Measurements from ENCODE around the gene HRH1.
"Not testable (repeated sequence)": the region's sequence is repeated elsewhere in the genome, so short reads cannot be mapped to it uniquely, and the experiment has no call there.

HRH1 gene

DNA sequence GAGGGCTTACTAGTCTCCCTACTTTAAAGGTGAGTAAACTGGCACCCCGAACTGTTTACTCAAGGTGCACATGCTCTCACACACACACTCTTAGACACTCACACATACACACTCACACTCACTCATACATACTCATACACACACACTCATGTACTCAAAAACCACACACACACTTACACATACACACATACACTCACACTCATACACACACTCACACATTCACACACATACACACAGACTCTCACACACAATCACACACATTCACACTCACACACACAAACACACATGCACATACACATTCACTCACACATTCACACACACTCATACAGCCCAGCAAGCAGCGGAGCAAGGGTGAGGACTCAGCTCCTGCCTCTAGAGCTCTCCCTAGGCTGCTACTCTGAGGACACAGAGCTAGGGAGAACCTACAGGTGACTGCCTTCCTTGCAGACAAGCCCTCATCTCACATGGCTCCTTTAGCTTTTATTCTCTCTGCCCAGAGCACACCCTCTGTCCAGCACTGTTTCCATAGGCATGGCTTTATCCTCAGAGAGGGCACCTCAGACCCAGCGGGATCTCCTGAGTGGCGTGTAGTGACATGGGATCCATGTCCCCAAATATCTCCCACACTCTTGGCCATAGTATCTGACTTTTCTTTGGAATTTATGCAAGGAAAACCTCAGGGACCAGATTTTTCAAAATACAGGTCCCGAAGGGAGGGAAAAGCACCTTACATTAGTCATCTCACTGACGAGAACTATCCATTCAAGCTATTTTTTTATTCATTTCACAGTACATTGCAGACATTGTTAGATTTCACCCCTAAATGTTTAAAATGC lies 91.8 kb downstream of the HRH1 start:
- DNase-seq: no peak

DNA sequence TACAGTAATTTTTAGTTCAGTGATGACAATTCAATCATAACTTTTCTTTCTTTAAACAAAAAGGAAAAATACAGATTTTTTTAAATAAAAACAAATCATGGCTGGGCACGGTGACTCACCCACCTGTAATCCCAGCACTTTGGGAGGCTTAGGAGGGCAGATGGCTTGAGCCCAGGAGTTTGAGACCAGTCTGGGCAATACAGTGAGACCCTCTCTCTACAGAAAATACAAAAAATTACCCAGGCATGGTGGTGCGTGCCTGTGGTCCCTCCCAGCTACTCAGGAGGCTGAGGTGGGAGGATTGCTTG lies 92.3 kb downstream of the HRH1 start:
- DNase-seq: no peak

DNA sequence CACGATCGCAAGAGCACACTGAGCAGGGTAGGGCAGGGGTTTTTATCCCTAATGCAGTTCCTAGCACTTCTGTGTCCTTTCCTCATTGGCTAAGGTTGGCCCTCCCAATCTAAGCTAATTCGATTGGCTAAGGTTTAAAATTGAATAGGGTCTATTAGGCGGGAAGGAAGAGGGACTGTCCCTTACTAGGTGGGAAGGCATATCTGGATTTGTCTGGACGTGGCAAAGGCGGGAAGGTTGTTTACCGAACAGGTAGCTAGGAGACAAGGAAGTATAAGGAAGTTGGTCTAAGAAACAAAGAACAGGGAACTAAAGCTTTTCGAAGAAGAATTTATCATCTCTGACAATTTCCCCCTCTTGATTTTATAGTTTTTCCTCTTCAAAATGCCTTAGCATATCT lies 93.1 kb downstream of the HRH1 start:
- no peak for DNase-seq

DNA sequence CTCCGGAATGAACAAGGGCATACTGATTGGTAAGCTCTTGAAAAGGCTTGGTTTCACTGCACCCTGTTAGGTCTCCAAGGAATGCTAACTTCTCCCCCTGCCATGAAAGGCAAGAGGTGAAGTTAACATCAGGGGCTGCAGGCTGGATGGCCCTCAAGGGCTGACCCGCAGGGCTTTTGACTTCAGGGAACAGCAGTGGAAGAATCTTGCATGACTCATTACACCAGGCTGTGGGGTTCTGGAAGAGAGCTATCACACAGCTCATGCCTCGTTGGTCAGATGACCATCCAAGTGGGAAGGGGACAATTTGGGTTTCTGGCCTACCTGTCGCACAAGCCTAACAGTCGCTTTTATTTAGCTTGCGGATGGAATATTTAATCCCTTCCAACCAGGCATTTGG lies 94.3 kb downstream of the HRH1 start:
- no peak for DNase-seq

DNA sequence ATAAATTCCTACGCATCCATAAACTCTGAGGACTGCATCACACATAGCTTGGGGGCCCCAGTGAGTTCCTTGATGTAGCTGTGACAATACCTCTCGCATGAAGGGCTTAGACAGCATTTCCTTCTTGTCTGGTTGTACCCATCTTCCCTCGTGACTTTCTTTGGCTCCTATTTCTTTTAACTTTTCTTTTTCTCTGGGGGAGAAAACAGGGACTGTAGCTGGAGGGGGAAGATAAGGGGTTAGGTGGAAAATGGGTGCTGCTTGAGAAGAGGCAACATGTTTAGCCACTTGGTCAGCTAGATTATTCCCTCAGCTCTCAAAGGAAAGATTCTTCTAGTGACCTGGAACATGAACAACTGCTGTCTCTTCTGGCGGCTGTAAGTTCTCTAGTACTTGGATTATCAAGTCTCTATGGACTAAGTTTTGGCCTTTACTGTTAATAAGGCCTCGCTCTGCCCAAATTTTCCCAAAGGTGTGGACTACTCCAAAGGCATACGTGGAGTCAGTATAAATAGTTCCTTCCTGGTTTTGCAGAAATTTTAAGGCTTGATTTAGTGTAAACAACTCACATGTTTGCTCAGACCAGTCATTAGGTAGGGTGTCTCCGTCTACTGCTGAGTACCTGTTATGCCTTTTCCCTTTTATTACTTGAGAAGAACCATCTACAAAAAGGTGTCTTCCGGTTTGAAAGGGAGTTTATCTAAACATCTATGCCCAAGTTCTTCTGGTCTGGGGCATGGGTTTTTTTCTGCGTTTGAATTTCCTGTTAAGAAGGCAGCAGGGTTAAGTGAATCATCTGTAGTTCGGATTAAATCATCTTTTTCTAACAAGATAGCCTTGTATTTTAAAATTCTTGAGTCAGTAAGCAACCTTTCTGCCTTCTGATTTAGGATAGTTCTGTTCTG lies 96.9 kb downstream of the HRH1 start:
- DNase-seq: no peak

DNA sequence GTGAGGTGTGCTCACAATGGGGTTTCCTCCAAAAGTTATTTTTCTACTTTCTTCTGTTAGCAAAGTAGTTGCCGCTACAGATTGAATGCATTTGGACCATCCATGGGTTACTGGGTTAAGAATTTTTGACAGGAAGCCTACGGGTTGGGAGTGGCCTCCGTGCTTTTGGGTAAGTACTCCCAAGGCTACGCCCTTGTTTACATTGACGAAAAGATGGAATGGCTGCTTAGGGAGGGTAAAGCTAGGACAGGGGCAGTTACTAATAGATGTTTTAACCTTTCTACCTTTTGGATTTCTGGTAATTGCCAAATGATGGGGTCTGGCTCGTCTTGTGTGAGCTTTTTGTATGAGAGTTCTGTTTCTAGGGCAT lies 97.5 kb downstream of the HRH1 start:
- no peak for DNase-seq

DNA sequence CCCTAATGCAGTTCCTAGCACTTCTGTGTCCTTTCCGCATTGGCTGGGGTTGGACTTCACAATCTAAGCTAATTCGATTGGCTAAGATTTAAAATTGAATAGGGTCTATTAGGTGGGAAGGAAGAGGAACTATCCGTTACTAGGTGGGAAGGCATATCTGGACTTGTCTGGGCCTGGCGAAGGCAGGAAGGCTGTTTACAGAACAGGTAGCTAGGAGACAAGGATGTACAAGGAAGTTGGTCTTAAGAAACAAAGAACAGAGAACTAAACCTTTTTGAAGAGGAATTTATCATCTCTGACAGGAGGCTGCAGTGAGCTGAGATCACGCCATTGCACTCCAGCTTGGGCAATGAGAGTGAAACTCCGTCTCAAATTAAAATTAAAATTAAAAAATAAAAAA lies 100.6 kb downstream of the HRH1 start:
- no peak for DNase-seq

DNA sequence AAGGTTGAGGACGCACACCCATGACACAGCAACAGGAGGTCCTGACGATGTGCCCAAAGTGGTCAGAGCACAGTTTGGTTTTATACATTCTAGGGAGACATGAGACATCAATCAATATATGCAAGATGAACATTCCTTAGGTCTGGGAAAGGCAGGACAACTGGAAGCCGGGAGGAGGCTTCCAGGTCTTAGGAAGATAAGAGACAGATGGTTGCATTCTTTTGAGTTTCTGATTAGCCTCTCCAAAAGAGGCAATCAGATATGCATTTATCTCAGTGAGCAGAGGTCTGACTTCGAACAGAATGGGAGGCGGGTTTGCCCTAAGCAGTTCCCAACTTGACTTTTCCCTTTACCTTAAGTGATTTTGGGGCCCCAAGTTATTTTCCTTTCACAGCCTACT lies 101.2 kb downstream of the HRH1 start:
- not testable (repeated sequence) for DNase-seq

DNA sequence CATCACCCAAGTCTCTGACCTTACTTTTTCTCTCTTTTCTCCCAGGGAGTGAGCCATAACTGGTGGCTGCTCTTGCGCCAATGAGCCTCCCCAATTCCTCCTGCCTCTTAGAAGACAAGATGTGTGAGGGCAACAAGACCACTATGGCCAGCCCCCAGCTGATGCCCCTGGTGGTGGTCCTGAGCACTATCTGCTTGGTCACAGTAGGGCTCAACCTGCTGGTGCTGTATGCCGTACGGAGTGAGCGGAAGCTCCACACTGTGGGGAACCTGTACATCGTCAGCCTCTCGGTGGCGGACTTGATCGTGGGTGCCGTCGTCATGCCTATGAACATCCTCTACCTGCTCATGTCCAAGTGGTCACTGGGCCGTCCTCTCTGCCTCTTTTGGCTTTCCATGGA lies 104.7 kb downstream of the HRH1 start:
- no peak for DNase-seq

DNA sequence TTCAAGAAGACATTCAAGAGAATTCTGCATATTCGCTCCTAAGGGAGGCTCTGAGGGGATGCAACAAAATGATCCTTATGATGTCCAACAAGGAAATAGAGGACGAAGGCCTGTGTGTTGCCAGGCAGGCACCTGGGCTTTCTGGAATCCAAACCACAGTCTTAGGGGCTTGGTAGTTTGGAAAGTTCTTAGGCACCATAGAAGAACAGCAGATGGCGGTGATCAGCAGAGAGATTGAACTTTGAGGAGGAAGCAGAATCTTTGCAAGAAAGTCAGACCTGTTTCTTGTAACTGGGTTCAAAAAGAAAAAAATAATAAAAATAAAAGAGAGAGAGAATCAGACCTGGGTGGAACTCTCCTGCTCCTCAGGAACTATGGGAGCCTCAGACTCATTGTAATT lies 106.2 kb downstream of the HRH1 start:
- DNase-seq: no peak

DNA sequence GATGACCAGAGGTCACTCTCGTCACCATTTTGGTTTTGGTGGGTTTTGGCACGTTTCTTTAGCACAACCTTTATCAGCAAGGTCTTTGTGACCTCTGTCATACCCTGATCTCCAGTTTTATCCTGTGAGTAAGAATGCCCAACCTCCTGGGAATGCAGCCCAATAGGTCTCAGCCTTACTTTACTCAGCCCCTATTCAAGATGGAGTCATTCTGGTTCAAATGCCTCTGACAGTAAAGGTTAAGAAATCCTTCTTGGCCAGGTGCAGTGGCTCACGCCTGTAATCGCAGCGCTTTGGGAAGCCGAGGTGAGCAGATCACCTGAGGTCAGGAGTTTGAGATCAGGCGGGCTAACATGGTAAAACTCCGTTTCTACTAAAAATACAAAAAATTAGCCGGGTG lies 114.7 kb downstream of the HRH1 start:
- no peak for DNase-seq

DNA sequence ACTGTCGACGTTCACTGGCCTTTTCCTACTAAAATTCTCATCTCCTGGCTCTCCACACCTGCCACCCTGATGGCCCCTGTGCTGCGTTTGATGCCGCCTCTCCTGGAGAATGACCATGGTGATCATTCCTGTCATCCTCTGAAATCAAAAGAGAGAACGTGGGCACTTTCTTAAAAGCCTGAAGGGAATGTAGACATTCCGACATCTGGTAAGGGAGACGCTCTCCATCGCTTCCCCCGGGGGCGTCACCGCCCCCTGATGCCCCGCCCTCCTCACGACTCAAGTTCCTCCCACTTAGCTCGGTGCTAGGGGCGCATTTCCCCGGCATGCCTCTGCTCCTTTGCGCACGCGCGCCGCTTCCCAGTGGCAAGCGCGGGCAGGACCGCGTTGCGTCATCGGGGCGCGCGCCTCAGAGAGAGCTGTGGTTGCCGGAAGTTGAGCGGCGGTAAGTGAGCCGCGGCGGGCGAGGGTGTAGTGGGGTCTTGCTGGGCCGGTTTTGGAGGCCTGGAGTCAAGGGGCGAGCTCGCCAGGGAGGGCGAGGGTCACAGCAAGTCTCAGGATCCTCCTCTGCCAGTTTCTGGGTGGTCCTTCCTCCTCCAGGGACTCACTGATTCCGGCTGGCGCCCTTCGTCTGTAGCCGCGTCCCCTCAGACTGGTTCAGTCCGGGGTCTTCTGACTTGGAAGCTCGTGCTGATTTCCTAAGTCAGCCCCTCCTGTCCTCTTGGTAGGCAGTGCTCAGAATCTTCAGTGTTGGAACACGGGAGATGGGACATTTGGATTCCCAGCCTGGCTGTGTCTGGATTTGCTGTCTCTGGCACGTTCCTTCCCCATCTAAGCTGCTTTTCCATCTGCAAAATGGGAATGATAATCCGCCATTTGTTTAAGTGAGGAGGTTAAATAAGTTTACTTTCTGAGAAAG lies 118.0 kb downstream of the HRH1 start, which contains the start of gene ATG7:
Gene ATG7 (plus strand): TSS at position 412 of the 919 bp plus-strand sequence. CDS start 26,299 bp downstream, outside the sequence.
- peak; percentile 97 for DNase-seq

DNA sequence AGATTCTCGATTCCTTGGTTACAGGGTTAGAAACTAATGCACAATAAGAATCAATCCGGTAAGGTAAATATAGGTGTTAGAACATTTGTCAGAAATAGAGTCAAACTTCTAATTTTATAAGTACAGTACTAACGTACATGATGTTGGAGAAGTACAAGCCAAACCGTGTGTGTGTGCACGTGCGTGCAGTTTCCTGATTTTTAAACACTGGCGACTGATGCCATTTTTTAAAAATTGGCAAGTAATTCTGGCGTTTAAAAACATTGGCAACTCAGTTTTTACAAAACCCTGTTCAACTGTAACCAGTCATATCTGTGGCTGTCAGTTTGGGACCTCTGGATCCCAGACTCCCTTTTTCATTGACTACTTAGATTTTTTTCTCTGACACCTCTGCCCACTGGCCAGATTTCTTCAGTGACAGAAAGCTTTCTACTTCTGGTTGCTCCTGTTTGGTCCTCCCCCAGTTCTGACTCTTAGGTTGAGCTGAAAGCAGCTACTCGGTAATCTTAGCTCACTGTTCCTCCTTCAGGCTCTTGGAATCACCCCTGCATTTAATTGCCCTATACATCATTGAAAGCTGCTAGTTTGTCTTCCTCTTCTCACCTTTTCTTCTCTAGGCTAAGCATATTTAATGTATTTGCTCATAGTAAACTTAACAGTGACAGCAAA lies 118.7 kb downstream of the HRH1 start:
- DNase-seq: no peak

DNA sequence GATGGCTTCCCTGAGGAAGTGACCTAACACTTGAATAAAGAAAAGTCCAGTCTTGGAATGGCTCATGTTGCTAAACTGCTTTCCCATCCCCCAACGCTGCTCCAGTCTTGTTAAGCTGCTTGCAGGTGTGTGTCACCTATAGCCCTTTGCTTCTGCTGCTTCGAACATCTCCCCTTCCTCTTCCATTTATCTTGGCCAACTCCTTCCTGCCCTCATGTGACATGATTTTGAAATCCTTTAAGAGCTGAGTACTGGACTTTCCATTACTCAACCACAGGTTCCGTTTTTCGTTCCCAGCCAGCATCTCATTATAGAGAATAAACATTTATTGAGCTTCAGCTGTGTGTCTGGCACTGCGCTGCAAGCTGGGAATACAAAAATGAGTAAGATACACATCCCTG lies 119.6 kb downstream of the HRH1 start:
- peak; percentile 51 for DNase-seq

DNA sequence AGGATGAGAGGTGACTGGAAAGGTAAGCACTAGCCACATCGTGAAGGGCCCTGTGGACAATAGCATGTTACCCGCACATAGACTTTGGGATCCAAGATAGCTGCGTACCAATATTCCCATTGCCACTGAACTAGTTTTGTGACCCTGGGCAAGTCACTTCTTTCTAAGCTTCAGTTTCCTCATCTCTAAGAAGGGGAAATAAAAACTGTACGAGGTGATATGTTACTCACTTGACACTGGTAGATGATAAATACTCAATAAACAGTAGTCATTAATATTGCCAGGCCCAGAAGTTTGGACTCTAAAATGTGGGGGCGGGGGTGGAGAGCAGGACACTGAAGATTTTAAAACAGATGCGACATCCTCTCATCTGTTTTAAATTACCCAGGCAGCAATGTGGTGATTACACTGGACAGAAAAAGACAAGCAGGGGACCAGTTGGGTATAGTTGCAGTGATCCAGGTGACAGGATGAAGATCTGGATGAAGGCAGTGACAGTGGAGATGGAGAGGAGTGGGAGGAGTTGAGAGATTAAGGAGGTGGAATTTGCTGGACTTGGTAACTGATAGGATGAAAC lies 120.4 kb downstream of the HRH1 start:
- DNase-seq: no peak

DNA sequence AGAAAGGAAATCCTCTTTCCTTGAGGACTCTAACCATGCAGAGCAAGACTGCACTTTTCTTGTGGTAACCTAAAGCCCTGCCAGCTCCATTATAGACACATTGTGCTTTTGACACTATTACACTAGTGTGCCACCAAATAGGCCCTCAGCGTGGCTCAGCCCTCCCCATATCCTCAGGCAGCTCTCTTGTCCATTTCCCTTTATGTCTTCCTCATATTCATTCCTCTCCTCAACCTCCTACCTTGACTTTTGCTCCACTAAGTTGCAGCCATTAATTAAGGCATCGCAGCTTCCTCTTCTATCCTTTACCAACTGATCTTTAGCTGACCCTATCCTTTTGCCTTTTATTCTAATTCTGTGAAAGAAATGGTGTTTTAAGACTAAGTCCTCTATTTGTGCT lies 121.6 kb downstream of the HRH1 start:
- no peak for DNase-seq

DNA sequence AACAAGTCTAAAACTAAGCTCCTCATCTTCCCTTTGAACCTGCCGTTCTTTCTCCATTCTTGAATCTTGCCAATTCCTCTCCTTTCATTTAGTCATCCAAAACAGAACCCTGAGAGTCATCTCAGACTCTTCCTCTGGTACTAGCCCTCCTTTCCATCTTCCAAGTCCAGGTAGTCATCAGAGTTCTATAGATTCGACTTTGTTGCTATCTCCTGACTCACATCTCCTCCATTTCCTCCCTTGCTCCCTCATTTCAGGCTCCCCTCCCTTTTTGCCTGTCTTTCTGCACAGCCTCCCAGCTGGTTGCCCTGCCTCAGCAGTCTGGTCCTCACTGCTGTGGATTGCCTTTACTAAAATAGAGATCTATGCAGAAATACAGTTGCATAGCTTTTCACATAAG lies 122.6 kb downstream of the HRH1 start:
- DNase-seq: no peak

DNA sequence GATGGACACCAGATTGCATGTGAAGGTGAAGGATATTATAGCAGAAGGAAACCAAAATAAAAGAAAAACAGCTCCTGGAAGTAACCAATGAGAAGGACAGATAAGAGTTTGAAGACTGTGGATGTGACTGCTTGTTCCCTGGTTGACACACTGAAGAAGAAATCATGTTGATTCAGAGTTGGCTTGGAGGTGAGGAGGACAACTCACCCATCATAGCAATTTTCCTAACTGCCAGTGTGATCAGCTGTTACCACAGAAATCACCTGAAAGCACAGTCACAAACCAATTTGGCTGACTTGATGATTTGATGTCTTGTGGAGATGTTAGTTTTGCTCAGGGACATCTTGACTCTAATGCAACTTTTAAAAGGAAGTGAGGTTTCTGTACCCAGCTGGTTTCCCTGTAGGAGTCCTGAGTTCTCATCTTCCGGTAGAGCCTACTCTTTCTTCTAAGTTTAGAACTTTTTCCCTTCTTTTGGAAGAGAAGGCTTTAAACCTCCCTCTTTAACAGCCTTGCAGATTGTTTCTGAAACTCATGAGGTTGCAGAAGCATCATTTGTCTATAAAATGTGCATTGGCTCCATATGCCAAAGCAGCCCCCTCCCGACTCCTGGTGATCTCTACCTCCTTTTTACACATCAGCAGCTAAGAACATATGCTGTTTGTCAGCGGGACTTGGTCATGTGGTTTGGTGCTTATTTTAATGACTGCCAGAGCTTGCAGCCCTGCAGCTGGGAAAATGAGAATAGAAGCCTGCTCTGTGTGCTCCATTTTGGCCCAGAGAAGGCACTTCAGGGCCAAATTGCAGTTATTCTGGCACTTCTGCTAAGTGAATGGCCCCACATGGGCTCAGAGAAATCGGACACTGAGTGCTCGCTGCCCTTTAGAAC lies 128.2 kb downstream of the HRH1 start:
- DNase-seq: no peak

DNA sequence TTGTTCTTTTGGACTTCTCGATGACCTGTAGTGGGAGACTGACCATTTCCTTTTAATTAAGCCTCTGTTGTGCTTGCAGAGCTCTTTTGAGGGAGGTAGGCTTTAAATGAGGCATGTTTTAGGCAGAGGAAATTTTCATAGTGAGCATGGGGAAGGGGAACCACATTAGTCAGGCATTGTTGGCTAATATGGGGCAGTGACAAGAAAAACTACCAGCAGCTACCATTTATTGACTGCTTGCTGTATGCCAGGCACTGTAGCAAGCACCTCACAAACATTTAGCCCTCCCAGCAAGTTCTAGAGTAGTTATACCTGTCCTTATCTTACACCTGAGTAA lies 128.8 kb downstream of the HRH1 start:
- DNase-seq: no peak

DNA sequence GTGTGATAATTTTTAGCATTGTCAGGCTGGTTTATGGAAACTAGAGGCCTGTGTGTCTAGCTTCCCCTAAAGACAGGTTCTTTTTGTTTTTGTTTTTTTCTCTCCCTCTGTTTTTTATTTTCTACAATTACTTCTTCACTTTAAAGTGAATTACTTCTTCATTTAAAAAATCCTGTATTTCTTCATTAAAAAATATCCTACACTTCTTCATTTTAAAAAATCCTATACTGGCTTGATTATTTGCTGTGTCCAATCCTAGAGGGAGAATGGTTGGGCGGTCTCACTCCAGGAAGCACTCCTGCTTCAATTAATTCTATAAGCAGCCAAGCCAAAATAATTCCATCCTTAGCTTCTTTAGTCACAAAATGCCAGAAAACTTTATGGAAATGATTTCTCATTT lies 129.7 kb downstream of the HRH1 start:
- DNase-seq: no peak

DNA sequence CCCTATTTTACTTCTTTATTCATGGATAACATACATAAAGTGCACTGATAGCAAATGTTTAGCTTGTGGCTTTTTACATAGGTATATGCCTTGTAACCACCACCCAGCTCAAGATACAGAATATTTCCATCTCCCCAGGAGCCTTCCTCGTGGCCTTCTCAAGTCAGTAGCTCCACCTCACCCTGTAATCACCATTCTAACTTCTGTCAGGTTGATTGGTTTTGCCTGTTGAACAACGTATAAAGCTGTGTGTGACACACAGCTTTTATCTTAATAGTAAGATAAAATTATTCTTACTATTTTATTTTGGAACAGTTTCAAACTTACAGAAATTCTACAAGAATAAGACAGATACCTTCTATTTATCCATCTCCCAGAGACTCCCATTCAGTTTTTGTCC lies 131.2 kb downstream of the HRH1 start:
- DNase-seq: no peak
